Fibroblast of lung (primary cell): Measurements from ENCODE around the gene SEC24A. TPM values are rescaled to one million over a fixed set of nuclear protein-coding genes. Genes with fewer than 3 reads are reported as not detected.
"Not testable (repeated sequence)": the region's sequence is repeated elsewhere in the genome, so short reads cannot be mapped to it uniquely, and the experiment has no call there.

Experiments
- DNase-seq, 2 donors: peaks; one replicate each; pipeline versions ENCODE4 v3.0.0 to v3.0.0-alpha.2; 2010; ENCODE audit warnings: low read depth in 2 of 2
- H2AFZ ChIP-seq: 2 replicates; pipeline ENCODE4 v1.5.1; 2012; ENCODE audit warnings: low read length, control low read depth, inconsistent platforms
- H3K27ac ChIP-seq: 2 replicates; pipeline ENCODE4 v1.5.1; 2011; ENCODE audit warnings: low read length, control low read depth; ENCODE audit not compliant: insufficient read depth
- H3K27me3 ChIP-seq: 2 replicates; pipeline ENCODE4 v1.5.1; 2011; ENCODE audit warnings: mild to moderate bottlenecking, low read length; ENCODE audit not compliant: control insufficient read depth, insufficient read depth
- H3K36me3 ChIP-seq: 2 replicates; pipeline ENCODE4 v1.5.1; 2011; ENCODE audit warnings: low read length; ENCODE audit not compliant: control insufficient read depth, insufficient read depth
- H3K4me1 ChIP-seq: 2 replicates; pipeline ENCODE4 v1.5.1; 2011; ENCODE audit warnings: low read length; ENCODE audit not compliant: control insufficient read depth, insufficient read depth; ENCODE audit errors: extremely low read depth
- H3K4me2 ChIP-seq: 2 replicates; pipeline ENCODE4 v1.5.1; 2011; ENCODE audit warnings: low read length, control low read depth; ENCODE audit not compliant: insufficient read depth; ENCODE audit errors: extremely low read depth
- H3K4me3 ChIP-seq, 4 experiments: fragments of 200-600 bp in 1 of 4; sonication (generic) in 1 of 4; replicated peaks in 1 of 4; 2 replicates each; pipeline ENCODE4 v1.5.1; 2011 to 2016; ENCODE audit warnings: low read length in 4 of 4, low read depth in 3 of 4, mild to moderate bottlenecking in 3 of 4, control low read depth in 2 of 4, inconsistent platforms in 1 of 4, mixed read lengths in 1 of 4; ENCODE audit not compliant: insufficient read depth in 1 of 4; ENCODE audit errors: control extremely low read depth in 1 of 4
- H3K79me2 ChIP-seq: 2 replicates; pipeline ENCODE4 v1.5.1; 2012; ENCODE audit warnings: mild to moderate bottlenecking, low read length, inconsistent platforms; ENCODE audit not compliant: control insufficient read depth, insufficient read depth
- H3K9ac ChIP-seq: 2 replicates; pipeline ENCODE4 v1.5.1; 2011; ENCODE audit warnings: mild to moderate bottlenecking, low read length, control low read depth; ENCODE audit not compliant: insufficient read depth
- H3K9me3 ChIP-seq: 2 replicates; pipeline ENCODE4 v1.5.1; 2012; ENCODE audit warnings: low read depth, low read length; ENCODE audit not compliant: control insufficient read depth, insufficient read depth
- H4K20me1 ChIP-seq: 2 replicates; pipeline ENCODE4 v1.5.1; 2011; ENCODE audit warnings: low read length; ENCODE audit not compliant: control insufficient read depth, insufficient read depth; ENCODE audit errors: extremely low read depth
- CTCF ChIP-seq, 2 donors: IDR thresholded peaks in 1 of 2; conservative IDR thresholded peaks in 1 of 2; 1 replicate in 1 of 2; 2 replicates in 1 of 2; pipeline ENCODE4 v1.5.1; 2011 to 2012; ENCODE audit warnings: low read length in 2 of 2, control low read depth in 1 of 2, inconsistent platforms in 1 of 2, low read depth in 1 of 2, mild to moderate bottlenecking in 1 of 2
- EZH2 ChIP-seq: IDR thresholded peaks from 2 replicates; pipeline ENCODE4 v1.5.1; 2012; ENCODE audit warnings: low read length, control low read depth, mild to moderate bottlenecking; ENCODE audit errors: missing control alignments
- polyA plus RNA-seq, 2 donors: library from polyadenylated mRNA; depleted of rRNA in 1 of 2; stranded (reverse) in 1 of 2; unstranded in 1 of 2; fragments of >200 nt; gene quantifications; 2 replicates each; pipeline ENCODE4 v1.2.1, GENCODE V29; 2011 to 2012; ENCODE audit warnings: missing spikeins in 1 of 2
- total RNA-seq: library from RNA; depleted of rRNA; stranded (reverse); fragments of >200 nt; gene quantifications from 2 replicates; pipeline ENCODE4 v1.2.1, GENCODE V29; 2014

Gene SEC24A
- total and polyA plus RNA-seq, 2 donors (not counting 1 experiment from before 2014, with no cell fraction given): 20.8 to 52.6 TPM

- H3K4me3 ChIP-seq, H3K4me2 ChIP-seq, H2AFZ ChIP-seq, DNase-seq, H3K9ac ChIP-seq, H3K36me3 ChIP-seq, H3K27me3 ChIP-seq, H3K4me1 ChIP-seq, H3K27ac ChIP-seq, H3K9me3 ChIP-seq, H3K79me2 ChIP-seq, H4K20me1 ChIP-seq: not testable (repeated sequence)
Observed at GRCh38 chr5:134690144-134690543, 41.6 kb downstream of the SEC24A start.

- Histone ChIP-seq H3K4me3 (no peak overlapping the region), H3K4me2 (no peak overlapping the region), H3K27ac (no peak overlapping the region), H3K36me3 (peaks cover 5% of the 10 kb centered on the region), H3K9ac (no peak overlapping the region), H2AFZ (no peak overlapping the region), H4K20me1 (no peaks in the 10 kb centered on the region), H3K4me1 (no peaks in the 10 kb centered on the region), H3K79me2 (no peaks in the 10 kb centered on the region), H3K9me3 (no peaks in the 10 kb centered on the region), H3K27me3 (no peaks in the 10 kb centered on the region)
- DNase-seq: no peak
- TF ChIP-seq EZH2 (no peak), CTCF (conservative IDR thresholded peaks at IDR 0.05 in 1 of 2, IDR thresholded peaks at IDR 0.05 in 1 of 2; ENCODE audit: low read depth in 1 of 2, low read length in 2 of 2) (no peak)
Observed at GRCh38 chr5:134692722-134693121, 44.1 kb downstream of the SEC24A start.

- Histone ChIP-seq H3K9ac (no peak overlapping the region), H3K27me3 (no peaks in the 10 kb centered on the region), H4K20me1 (no peaks in the 10 kb centered on the region), H3K9me3 (no peaks in the 10 kb centered on the region), H3K4me1 (no peaks in the 10 kb centered on the region), H3K4me2 (no peak overlapping the region), H3K36me3 (peaks cover 6% of the 10 kb centered on the region), H3K79me2 (no peaks in the 10 kb centered on the region), H3K27ac (no peak overlapping the region), H2AFZ (no peak overlapping the region), H3K4me3 (no peak overlapping the region)
- DNase-seq: peak in 1 of 2 donors; percentile 9
- no peak for TF ChIP-seq CTCF (conservative IDR thresholded peaks at IDR 0.05 in 1 of 2, IDR thresholded peaks at IDR 0.05 in 1 of 2; ENCODE audit: low read depth in 1 of 2, low read length in 2 of 2)
- no peak for TF ChIP-seq EZH2
Observed at GRCh38 chr5:134708301-134708700, 59.7 kb downstream of the SEC24A start.
